A673 (cell line): ENCODE data around the gene HPS1. TPM values are rescaled to one million over a fixed set of nuclear protein-coding genes. Genes with fewer than 3 reads are reported as not detected.

Experiments
- BruUV-seq: library from RNA; stranded (reverse); fragments of 400-500 nt; replicated peaks from 2 replicates; lab custom pipeline; 2021; lab: Mats Ljungman, UMichigan
- CTCF ChIA-PET: fragments of 300-600 bp; sonication (Branson Sonifier 250); formaldehyde crosslinking; loops from one replicate; lab custom pipeline; 2022; ENCODE audit warnings: antibody characterized with exemption; lab: Charles Lee
- POLR2A ChIA-PET: fragments of 300-600 bp; sonication (Branson Sonifier 250); formaldehyde crosslinking; loops from one replicate; lab custom pipeline; 2022; ENCODE audit warnings: antibody characterized with exemption; ENCODE audit not compliant: low non-redundant PET; lab: Charles Lee
- DNase-seq: peaks from one replicate; pipeline ENCODE4 v3.0.0-alpha.2; 2015; ENCODE audit warnings: low spot score
- H3K27ac ChIP-seq: fragments of 200-600 bp; sonication (generic); 2 replicates; pipeline ENCODE4 v1.5.1; 2016; ENCODE audit warnings: mixed run types, low read depth, mild to moderate bottlenecking, mixed read lengths, antibody characterized with exemption, low read length; ENCODE audit not compliant: poor library complexity, severe bottlenecking
- H3K27me3 ChIP-seq: fragments of 200-600 bp; sonication (generic); replicated peaks from 2 replicates; pipeline ENCODE4 v1.6.1; 2017; ENCODE audit warnings: mixed run types, low read depth, mild to moderate bottlenecking, mixed read lengths, antibody characterized with exemption, low read length; ENCODE audit not compliant: insufficient read depth, poor library complexity
- H3K36me3 ChIP-seq: fragments of 200-600 bp; sonication (generic); 2 replicates; pipeline ENCODE4 v1.6.1; 2016; ENCODE audit warnings: mixed run types, mild to moderate bottlenecking, mixed read lengths, antibody characterized with exemption, low read length; ENCODE audit not compliant: insufficient read depth, poor library complexity, severe bottlenecking
- H3K4me1 ChIP-seq: fragments of 200-600 bp; sonication (generic); 2 replicates; pipeline ENCODE4 v1.6.1; 2017; ENCODE audit warnings: mixed run types, mild to moderate bottlenecking, mixed read lengths, antibody characterized with exemption, low read length; ENCODE audit not compliant: insufficient read depth, poor library complexity, severe bottlenecking
- H3K4me3 ChIP-seq: fragments of 200-600 bp; sonication (generic); 2 replicates; pipeline ENCODE4 v1.5.1; 2016; ENCODE audit warnings: low read depth, mixed run types, mild to moderate bottlenecking, mixed read lengths, low read length; ENCODE audit not compliant: poor library complexity, severe bottlenecking
- H3K9me3 ChIP-seq: fragments of 200-600 bp; sonication (generic); 2 replicates; pipeline ENCODE4 v1.6.1; 2016; ENCODE audit warnings: mixed run types, low read depth, mild to moderate bottlenecking, mixed read lengths, antibody characterized with exemption, low read length; ENCODE audit not compliant: poor library complexity, severe bottlenecking
- CTCF ChIP-seq: fragments of 300-800, 200-600 bp; sonication (generic); conservative IDR thresholded peaks from 2 replicates; pipeline ENCODE4 v1.5.1; 2017; ENCODE audit warnings: low read depth, mild to moderate bottlenecking, antibody characterized with exemption, low read length, moderate library complexity, mixed read lengths
- EZH2 ChIP-seq: fragments of 200-600 bp; sonication (generic); IDR thresholded peaks from 2 replicates; pipeline ENCODE4 v1.6.1; 2017; ENCODE audit warnings: borderline replicate concordance, low read depth, mild to moderate bottlenecking, mixed read lengths, antibody characterized with exemption, low read length; ENCODE audit not compliant: poor library complexity, severe bottlenecking
- intact Hi-C: fragments of 100-400 bp; cut with micrococcal nuclease; formaldehyde crosslinking; loops from one replicate; pipeline ENCODE4 v1.10.0; 2022; ENCODE audit not compliant: unreplicated experiment
- total RNA-seq: library from RNA; stranded (reverse); gene quantifications from 2 replicates; pipeline ENCODE4 v1.2.3, GENCODE V29; 2021

The HPS1 gene
- total RNA-seq, 1 experiment from 2014 or later, result 40.6 TPM

GRCh38 chr10:98382691-98383101 is 64.0 kb downstream of the HPS1 start:
- intact Hi-C loops, result no loop called here
- DNase-seq, result no peak
- Histone ChIP-seq H3K36me3 (no peaks in the 10 kb centered on the region), H3K27me3 (no peaks in the 10 kb centered on the region), H3K9me3 (no peaks in the 10 kb centered on the region), H3K4me3 (no peak overlapping the region), H3K27ac (no peak overlapping the region), H3K4me1 (no peaks in the 10 kb centered on the region)
- TF ChIP-seq CTCF, result no peak
- TF ChIP-seq EZH2, result no peak
- POLR2A ChIA-PET, result no interaction called here
- CTCF ChIA-PET, result no interaction called here
- BruUV-seq, result no TSS peak

GRCh38 chr10:98380493-98381339 is 66.0 kb downstream of the HPS1 start:
- POLR2A ChIA-PET, result no interaction called here
- no peak overlapping the region for H3K4me3 ChIP-seq
- intact Hi-C loops, result no loop called here
- H3K9me3 ChIP-seq, result no peaks in the 10 kb centered on the region
- BruUV-seq, result no TSS peak
- no peaks in the 10 kb centered on the region for H3K36me3 ChIP-seq
- no peaks in the 10 kb centered on the region for H3K27me3 ChIP-seq
- TF ChIP-seq EZH2, result no peak
- TF ChIP-seq CTCF, result no peak
- CTCF ChIA-PET, result no interaction called here
- DNase-seq, result no peak
- no peaks in the 10 kb centered on the region for H3K4me1 ChIP-seq
- H3K27ac ChIP-seq, result no peak overlapping the region

- no TSS peak for BruUV-seq
- ChIA-PET POLR2A (interaction anchor here (0.6 kb wide), 1 partner anchor 21 kb away, joined by 3 read pairs; no protein-coding TSS in a partner anchor), CTCF (no interaction called here)
- intact Hi-C loops, result no loop called here
- H3K9me3 ChIP-seq, result no peaks in the 10 kb centered on the region
- H3K4me1 ChIP-seq, result no peaks in the 10 kb centered on the region
- H3K27me3 ChIP-seq, result peaks cover 12% of the 10 kb centered on the region
- H3K4me3 ChIP-seq, result no peak overlapping the region
- no peak overlapping the region for H3K27ac ChIP-seq
- TF ChIP-seq EZH2 (no peak), CTCF (no peak)
- no peak for DNase-seq
- no peaks in the 10 kb centered on the region for H3K36me3 ChIP-seq
These were observed 68.0 kb downstream of the HPS1 start for GRCh38 chr10:98378722-98379121.
